ENCODE measurements around the gene OR51B2. TPM values are rescaled to one million over a fixed set of nuclear protein-coding genes. Genes with fewer than 3 reads are reported as not detected.

OR51B2 gene
- total and polyA plus RNA-seq, 2 of the 13 experiments (the other 11 are each of a cell fraction or from before 2014, with no cell fraction given), result not detected

- no peak for TF ChIP-seq ARID4A (CRISPR knock-in tag; IDR thresholded peaks at IDR 0.05; ENCODE audit: borderline replicate concordance)
Observed at GRCh38 chr11:5345831-5346230, 21.7 kb upstream of the OR51B2 start (continued).

GRCh38 chr11:5343474-5344335, 19.6 kb upstream of the OR51B2 start, which contains the start of gene OR51B5:
TSS of gene OR51B5 (minus strand) at chr11:5343524. CDS start at chr11:5343524, 0 bp downstream.
- no peak for FAIRE-seq
- Histone ChIP-seq H3K9ac (ENCODE audit: insufficient read depth, low read depth, low read length) (no peak within 1 kb of the TSS), H3K36me3 (replicated peaks in 1 of 2; ENCODE audit: control insufficient read depth in 1 of 2, insufficient read depth in 2 of 2, low read length in 2 of 2) (no peaks in the 10 kb centered on the region), H2AFZ (ENCODE audit: low read length) (no peak within 1 kb of the TSS), H3K4me3 (replicated peaks in 1 of 3; ENCODE audit: insufficient read depth in 1 of 3, low read depth in 2 of 3, low read length in 3 of 3) (no peak within 1 kb of the TSS), H3K4me1 (ENCODE audit: insufficient read depth, low read length) (no peaks in the 10 kb centered on the region), H4K20me1 (ENCODE audit: insufficient read depth, low read length) (no peaks in the 10 kb centered on the region), H3K9me3 (ENCODE audit: low read length) (no peaks in the 10 kb centered on the region), H3K4me2 (ENCODE audit: low read depth, low read length) (no peak within 1 kb of the TSS), H3K27ac (ENCODE audit: extremely low read length, insufficient read depth, low read length) (no peak within 1 kb of the TSS), H3K79me2 (ENCODE audit: insufficient read depth, low read length) (no peaks in the 10 kb centered on the region), H3K27me3 (ENCODE audit: control insufficient read depth in 1 of 2, insufficient read depth in 2 of 2, low read length in 2 of 2) (no peaks in the 10 kb centered on the region)
- WGBS (ENCODE audit: low lambda C conversion rate), result 3% methylated on average over 6 of the region's 6 CpGs
- no TSS peak for BruUV-seq (replicated peaks)
- DNase-seq (ENCODE audit: low spot score), result no peak
- no peak for ATAC-seq
- intact Hi-C loops (cut with micrococcal nuclease; ENCODE audit: unreplicated experiment) (no loop called here), in situ Hi-C loops (cut with HindIII; ENCODE audit: extremely low pct_ligation_motif_present, low pct_unique_long_range_greater_than_20kb) (no loop called here)
- no peak for TF ChIP-seq SP5 (CRISPR knock-in tag; IDR thresholded peaks at IDR 0.05; ENCODE audit: borderline replicate concordance, low read depth)
- TF ChIP-seq ZNF414 (CRISPR knock-in tag; IDR thresholded peaks at IDR 0.05), result no peak
- ChIA-PET POLR2A (no interaction called here), CTCF (ENCODE audit: low intra/inter-chr PET ratio, low total read pairs) (no interaction called here)

Data from HepG2 (cell line).